GM12878 (cell line): ENCODE data around the gene KCNE2.

Experiments
- CBX3 ChIP-seq: fragments of 200-600 bp; sonication (generic); IDR thresholded peaks from 2 replicates; pipeline ENCODE4 v1.6.1; 2016; ENCODE audit warnings: low read depth, borderline replicate concordance
- CREB1 ChIP-seq: IDR thresholded peaks from 2 replicates; pipeline ENCODE4 v1.6.1; 2012; ENCODE audit warnings: low read depth, mild to moderate bottlenecking, inconsistent platforms
- FOXM1 ChIP-seq: IDR thresholded peaks from 2 replicates; pipeline ENCODE4 v1.6.1; 2012; ENCODE audit warnings: low read depth, mild to moderate bottlenecking, inconsistent platforms, low read length, moderate library complexity
- IRF4 ChIP-seq: IDR thresholded peaks from 2 replicates; pipeline ENCODE4 v1.6.1; 2011; ENCODE audit warnings: low read depth, low read length
- NR2F1 ChIP-seq: fragments of 450-650 bp; conservative IDR thresholded peaks from 2 replicates; pipeline ENCODE4 v1.6.1; 2017; ENCODE audit warnings: mild to moderate bottlenecking
- POLR2A ChIP-seq: IDR thresholded peaks from 2 replicates; pipeline ENCODE4 v1.6.1; 2011; ENCODE audit warnings: low read depth, mild to moderate bottlenecking, low read length
- RFX5 ChIP-seq: IDR thresholded peaks from 2 replicates; pipeline ENCODE4 v1.6.1; 2011; ENCODE audit warnings: low read depth, low read length, improper control_type of control experiment
- SP1 ChIP-seq: IDR thresholded peaks from one replicate; pipeline ENCODE4 v1.6.1; 2011; ENCODE audit warnings: low read depth, low read length
- TF ChIP-seq, protein P1 (sequence below): fragments of 450-650 bp; IDR thresholded peaks from 2 replicates; pipeline ENCODE4 v1.6.1; 2016; ENCODE audit warnings: mild to moderate bottlenecking, moderate library complexity, borderline replicate concordance
- TF ChIP-seq, protein P2 (sequence below): fragments of 450-650 bp; IDR thresholded peaks from 2 replicates; pipeline ENCODE4 v1.6.1; 2016; ENCODE audit warnings: mild to moderate bottlenecking
- TF ChIP-seq, protein P3 (sequence below), 3 experiments: IDR thresholded peaks in 2 of 3; conservative IDR thresholded peaks in 1 of 3; 2 replicates each; pipeline ENCODE4 v1.5.1; 2011; ENCODE audit warnings: low read depth in 3 of 3, low read length in 3 of 3, mild to moderate bottlenecking in 3 of 3, control low read depth in 2 of 3, moderate library complexity in 2 of 3, inconsistent platforms in 1 of 3, mixed read lengths in 1 of 3; ENCODE audit not compliant: control insufficient read depth in 2 of 3, insufficient read depth in 1 of 3; ENCODE audit errors: extremely low read depth in 1 of 3
- TF ChIP-seq, protein P4 (sequence below): IDR thresholded peaks from 2 replicates; pipeline ENCODE4 v1.6.1; 2012; ENCODE audit warnings: low read depth, low read length, improper control_type of control experiment

DNA sequence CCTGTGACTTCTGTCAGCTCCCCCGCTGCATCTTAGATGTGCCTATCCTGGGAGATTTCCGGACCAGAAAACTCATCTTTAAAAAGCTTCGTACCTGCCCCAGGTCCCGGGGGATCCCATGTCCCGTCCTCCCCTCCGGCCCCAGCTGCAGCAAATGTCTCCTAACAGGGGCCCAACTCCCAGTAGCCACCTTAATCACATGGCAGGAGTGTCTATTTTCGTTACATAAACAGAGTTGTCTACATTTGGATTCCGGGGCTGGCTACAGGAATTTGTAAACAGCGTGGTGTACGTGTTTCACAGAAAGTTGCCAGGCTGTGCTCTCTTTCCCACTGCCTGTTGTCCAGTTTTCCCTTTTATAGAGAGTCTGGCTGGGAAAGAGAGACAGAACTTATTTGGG lies 17.9 kb upstream of the KCNE2 start:
- TF ChIP-seq, protein P1, sequence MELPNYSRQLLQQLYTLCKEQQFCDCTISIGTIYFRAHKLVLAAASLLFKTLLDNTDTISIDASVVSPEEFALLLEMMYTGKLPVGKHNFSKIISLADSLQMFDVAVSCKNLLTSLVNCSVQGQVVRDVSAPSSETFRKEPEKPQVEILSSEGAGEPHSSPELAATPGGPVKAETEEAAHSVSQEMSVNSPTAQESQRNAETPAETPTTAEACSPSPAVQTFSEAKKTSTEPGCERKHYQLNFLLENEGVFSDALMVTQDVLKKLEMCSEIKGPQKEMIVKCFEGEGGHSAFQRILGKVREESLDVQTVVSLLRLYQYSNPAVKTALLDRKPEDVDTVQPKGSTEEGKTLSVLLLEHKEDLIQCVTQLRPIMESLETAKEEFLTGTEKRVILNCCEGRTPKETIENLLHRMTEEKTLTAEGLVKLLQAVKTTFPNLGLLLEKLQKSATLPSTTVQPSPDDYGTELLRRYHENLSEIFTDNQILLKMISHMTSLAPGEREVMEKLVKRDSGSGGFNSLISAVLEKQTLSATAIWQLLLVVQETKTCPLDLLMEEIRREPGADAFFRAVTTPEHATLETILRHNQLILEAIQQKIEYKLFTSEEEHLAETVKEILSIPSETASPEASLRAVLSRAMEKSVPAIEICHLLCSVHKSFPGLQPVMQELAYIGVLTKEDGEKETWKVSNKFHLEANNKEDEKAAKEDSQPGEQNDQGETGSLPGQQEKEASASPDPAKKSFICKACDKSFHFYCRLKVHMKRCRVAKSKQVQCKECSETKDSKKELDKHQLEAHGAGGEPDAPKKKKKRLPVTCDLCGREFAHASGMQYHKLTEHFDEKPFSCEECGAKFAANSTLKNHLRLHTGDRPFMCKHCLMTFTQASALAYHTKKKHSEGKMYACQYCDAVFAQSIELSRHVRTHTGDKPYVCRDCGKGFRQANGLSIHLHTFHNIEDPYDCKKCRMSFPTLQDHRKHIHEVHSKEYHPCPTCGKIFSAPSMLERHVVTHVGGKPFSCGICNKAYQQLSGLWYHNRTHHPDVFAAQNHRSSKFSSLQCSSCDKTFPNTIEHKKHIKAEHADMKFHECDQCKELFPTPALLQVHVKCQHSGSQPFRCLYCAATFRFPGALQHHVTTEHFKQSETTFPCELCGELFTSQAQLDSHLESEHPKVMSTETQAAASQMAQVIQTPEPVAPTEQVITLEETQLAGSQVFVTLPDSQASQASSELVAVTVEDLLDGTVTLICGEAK, result no peak
- TF ChIP-seq CREB1 (no peak), FOXM1 (no peak), CBX3 (no peak), SP1 (no peak), NR2F1 (no peak), IRF4 (no peak), RFX5 (no peak), POLR2A (no peak)
- TF ChIP-seq, protein P2, sequence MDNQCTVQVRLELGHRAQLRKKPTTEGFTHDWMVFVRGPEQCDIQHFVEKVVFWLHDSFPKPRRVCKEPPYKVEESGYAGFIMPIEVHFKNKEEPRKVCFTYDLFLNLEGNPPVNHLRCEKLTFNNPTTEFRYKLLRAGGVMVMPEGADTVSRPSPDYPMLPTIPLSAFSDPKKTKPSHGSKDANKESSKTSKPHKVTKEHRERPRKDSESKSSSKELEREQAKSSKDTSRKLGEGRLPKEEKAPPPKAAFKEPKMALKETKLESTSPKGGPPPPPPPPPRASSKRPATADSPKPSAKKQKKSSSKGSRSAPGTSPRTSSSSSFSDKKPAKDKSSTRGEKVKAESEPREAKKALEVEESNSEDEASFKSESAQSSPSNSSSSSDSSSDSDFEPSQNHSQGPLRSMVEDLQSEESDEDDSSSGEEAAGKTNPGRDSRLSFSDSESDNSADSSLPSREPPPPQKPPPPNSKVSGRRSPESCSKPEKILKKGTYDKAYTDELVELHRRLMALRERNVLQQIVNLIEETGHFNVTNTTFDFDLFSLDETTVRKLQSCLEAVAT, result no peak
- TF ChIP-seq, protein P3, sequence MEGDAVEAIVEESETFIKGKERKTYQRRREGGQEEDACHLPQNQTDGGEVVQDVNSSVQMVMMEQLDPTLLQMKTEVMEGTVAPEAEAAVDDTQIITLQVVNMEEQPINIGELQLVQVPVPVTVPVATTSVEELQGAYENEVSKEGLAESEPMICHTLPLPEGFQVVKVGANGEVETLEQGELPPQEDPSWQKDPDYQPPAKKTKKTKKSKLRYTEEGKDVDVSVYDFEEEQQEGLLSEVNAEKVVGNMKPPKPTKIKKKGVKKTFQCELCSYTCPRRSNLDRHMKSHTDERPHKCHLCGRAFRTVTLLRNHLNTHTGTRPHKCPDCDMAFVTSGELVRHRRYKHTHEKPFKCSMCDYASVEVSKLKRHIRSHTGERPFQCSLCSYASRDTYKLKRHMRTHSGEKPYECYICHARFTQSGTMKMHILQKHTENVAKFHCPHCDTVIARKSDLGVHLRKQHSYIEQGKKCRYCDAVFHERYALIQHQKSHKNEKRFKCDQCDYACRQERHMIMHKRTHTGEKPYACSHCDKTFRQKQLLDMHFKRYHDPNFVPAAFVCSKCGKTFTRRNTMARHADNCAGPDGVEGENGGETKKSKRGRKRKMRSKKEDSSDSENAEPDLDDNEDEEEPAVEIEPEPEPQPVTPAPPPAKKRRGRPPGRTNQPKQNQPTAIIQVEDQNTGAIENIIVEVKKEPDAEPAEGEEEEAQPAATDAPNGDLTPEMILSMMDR (IDR thresholded peaks at IDR 0.05 in 2 of 3, conservative IDR thresholded peaks at IDR 0.05 in 1 of 3; ENCODE audit: control insufficient read depth in 2 of 3, extremely low read depth in 1 of 3, insufficient read depth in 1 of 3, low read depth in 3 of 3, low read length in 3 of 3), result no peak
- TF ChIP-seq, protein P4, sequence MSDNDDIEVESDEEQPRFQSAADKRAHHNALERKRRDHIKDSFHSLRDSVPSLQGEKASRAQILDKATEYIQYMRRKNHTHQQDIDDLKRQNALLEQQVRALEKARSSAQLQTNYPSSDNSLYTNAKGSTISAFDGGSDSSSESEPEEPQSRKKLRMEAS, result no peak
